ENCODE measurements around the gene PALLD.

PALLD gene

GRCh38 chr4:168716406-168717129 lies 219.7 kb downstream of the PALLD start:
- H3K27ac ChIP-seq (ENCODE audit: low read depth, low read length, poor library complexity, severe bottlenecking), result no peak overlapping the region
- H3K79me2 ChIP-seq (ENCODE audit: insufficient read depth, low read length), result no peaks in the 10 kb centered on the region
- H3K4me2 ChIP-seq (ENCODE audit: low read length), result no peak overlapping the region
- H3K9me2 ChIP-seq (ENCODE audit: low read depth, low read length), result no peaks in the 10 kb centered on the region
- H3F3A ChIP-seq (ENCODE audit: insufficient read depth, low read length), result no peaks in the 10 kb centered on the region
- no peak overlapping the region for H3K9ac ChIP-seq (ENCODE audit: low read length)
- H2AFZ ChIP-seq (ENCODE audit: low read length), result no peak overlapping the region
- H3K9me3 ChIP-seq (ENCODE audit: low read length), result no peaks in the 10 kb centered on the region
- H3K36me3 ChIP-seq (ENCODE audit: insufficient read depth, low read length), result no peaks in the 10 kb centered on the region
- no peak for TF ChIP-seq EZH2 (IDR thresholded peaks at IDR 0.05; ENCODE audit: borderline replicate concordance, low read length)
- TF ChIP-seq CTCF (IDR thresholded peaks at IDR 0.05; ENCODE audit: low read length), result no peak
- H3K4me3 ChIP-seq (ENCODE audit: low read depth, low read length, poor library complexity, severe bottlenecking), result no peak overlapping the region
- H4K20me1 ChIP-seq (ENCODE audit: insufficient read depth, low read length), result no peaks in the 10 kb centered on the region
- no peaks in the 10 kb centered on the region for H3K27me3 ChIP-seq (ENCODE audit: insufficient read depth, low read length)
- H3K4me1 ChIP-seq (ENCODE audit: insufficient read depth, low read length, severe bottlenecking), result no peaks in the 10 kb centered on the region

- TF ChIP-seq CTCF (IDR thresholded peaks at IDR 0.05; ENCODE audit: low read length) (no peak), EZH2 (IDR thresholded peaks at IDR 0.05; ENCODE audit: borderline replicate concordance, low read length) (no peak)
- no peaks in the 10 kb centered on the region for H4K20me1 ChIP-seq (ENCODE audit: insufficient read depth, low read length)
These were observed 221.0 kb downstream of the PALLD start for GRCh38 chr4:168717847-168718246.

GRCh38 chr4:168719725-168720124 lies 222.9 kb downstream of the PALLD start:
- Histone ChIP-seq H3K27me3 (ENCODE audit: insufficient read depth, low read length) (no peaks in the 10 kb centered on the region; the same call in 1 of the 2 replicates), H2AFZ (ENCODE audit: low read length) (no peak overlapping the region), H3K27ac (ENCODE audit: low read depth, low read length, poor library complexity, severe bottlenecking) (no peak overlapping the region), H3K4me2 (ENCODE audit: low read length) (no peak overlapping the region), H3K79me2 (ENCODE audit: insufficient read depth, low read length) (no peaks in the 10 kb centered on the region), H3K9me2 (ENCODE audit: low read depth, low read length) (no peaks in the 10 kb centered on the region), H3K36me3 (ENCODE audit: insufficient read depth, low read length) (no peaks in the 10 kb centered on the region), H4K20me1 (ENCODE audit: insufficient read depth, low read length) (no peaks in the 10 kb centered on the region), H3K4me1 (ENCODE audit: insufficient read depth, low read length, severe bottlenecking) (no peaks in the 10 kb centered on the region), H3K9me3 (ENCODE audit: low read length) (no peaks in the 10 kb centered on the region), H3K4me3 (ENCODE audit: low read depth, low read length, poor library complexity, severe bottlenecking) (no peak overlapping the region), H3F3A (ENCODE audit: insufficient read depth, low read length) (no peaks in the 10 kb centered on the region), H3K9ac (ENCODE audit: low read length) (no peak overlapping the region)
- TF ChIP-seq EZH2 (IDR thresholded peaks at IDR 0.05; ENCODE audit: borderline replicate concordance, low read length) (no peak), CTCF (IDR thresholded peaks at IDR 0.05; ENCODE audit: low read length) (no peak)

More at GRCh38 chr4:168717847-168718246, 221.0 kb downstream of the PALLD start:
- Histone ChIP-seq H3K36me3 (ENCODE audit: insufficient read depth, low read length) (no peaks in the 10 kb centered on the region), H3F3A (ENCODE audit: insufficient read depth, low read length) (no peaks in the 10 kb centered on the region), H3K4me2 (ENCODE audit: low read length) (no peak overlapping the region), H3K79me2 (ENCODE audit: insufficient read depth, low read length) (no peaks in the 10 kb centered on the region), H3K4me3 (ENCODE audit: low read depth, low read length, poor library complexity, severe bottlenecking) (no peak overlapping the region), H3K9ac (ENCODE audit: low read length) (no peak overlapping the region), H3K9me2 (ENCODE audit: low read depth, low read length) (no peaks in the 10 kb centered on the region), H3K27me3 (ENCODE audit: insufficient read depth, low read length) (no peaks in the 10 kb centered on the region), H2AFZ (ENCODE audit: low read length) (no peak overlapping the region), H3K27ac (ENCODE audit: low read depth, low read length, poor library complexity, severe bottlenecking) (no peak overlapping the region), H3K9me3 (ENCODE audit: low read length) (no peaks in the 10 kb centered on the region), H3K4me1 (ENCODE audit: insufficient read depth, low read length, severe bottlenecking) (no peaks in the 10 kb centered on the region)
